ENCODE results near the gene RANBP17. TPM values are rescaled to one million over a fixed set of nuclear protein-coding genes. Genes with fewer than 3 reads are reported as not detected.

The RANBP17 gene
- total and polyA plus RNA-seq, 2 experiments from 2014 or later, result 43.8 to 53.1 TPM

DNA sequence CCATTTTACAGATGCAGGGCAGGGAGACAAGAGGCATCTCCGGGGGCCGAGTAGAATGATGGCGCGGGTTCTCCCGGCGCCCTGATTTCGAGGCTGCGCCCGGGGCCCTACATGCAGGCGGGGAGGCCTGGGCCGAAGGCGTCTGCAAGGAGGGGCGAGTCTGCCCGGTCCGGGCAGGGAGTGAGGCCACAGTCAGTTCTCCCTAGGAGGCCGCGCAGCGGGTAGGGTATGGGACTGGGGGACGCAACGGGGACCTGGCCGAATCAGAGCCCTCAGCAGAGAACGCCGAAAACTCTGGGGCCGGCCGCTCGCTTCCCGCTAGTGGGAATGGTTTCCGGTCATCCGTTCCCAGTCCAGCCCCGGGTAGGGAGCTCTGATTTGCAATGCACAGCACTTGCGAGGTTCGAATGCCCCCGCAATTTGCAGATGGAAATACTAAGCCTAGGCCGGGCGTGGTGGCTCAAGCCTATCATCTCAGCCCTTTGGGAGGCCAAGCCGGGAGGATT is 453.6 kb downstream of the RANBP17 start (continued):
- TF ChIP-seq, protein P1, sequence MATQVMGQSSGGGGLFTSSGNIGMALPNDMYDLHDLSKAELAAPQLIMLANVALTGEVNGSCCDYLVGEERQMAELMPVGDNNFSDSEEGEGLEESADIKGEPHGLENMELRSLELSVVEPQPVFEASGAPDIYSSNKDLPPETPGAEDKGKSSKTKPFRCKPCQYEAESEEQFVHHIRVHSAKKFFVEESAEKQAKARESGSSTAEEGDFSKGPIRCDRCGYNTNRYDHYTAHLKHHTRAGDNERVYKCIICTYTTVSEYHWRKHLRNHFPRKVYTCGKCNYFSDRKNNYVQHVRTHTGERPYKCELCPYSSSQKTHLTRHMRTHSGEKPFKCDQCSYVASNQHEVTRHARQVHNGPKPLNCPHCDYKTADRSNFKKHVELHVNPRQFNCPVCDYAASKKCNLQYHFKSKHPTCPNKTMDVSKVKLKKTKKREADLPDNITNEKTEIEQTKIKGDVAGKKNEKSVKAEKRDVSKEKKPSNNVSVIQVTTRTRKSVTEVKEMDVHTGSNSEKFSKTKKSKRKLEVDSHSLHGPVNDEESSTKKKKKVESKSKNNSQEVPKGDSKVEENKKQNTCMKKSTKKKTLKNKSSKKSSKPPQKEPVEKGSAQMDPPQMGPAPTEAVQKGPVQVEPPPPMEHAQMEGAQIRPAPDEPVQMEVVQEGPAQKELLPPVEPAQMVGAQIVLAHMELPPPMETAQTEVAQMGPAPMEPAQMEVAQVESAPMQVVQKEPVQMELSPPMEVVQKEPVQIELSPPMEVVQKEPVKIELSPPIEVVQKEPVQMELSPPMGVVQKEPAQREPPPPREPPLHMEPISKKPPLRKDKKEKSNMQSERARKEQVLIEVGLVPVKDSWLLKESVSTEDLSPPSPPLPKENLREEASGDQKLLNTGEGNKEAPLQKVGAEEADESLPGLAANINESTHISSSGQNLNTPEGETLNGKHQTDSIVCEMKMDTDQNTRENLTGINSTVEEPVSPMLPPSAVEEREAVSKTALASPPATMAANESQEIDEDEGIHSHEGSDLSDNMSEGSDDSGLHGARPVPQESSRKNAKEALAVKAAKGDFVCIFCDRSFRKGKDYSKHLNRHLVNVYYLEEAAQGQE (IDR thresholded peaks at IDR 0.05; ENCODE audit: unreplicated experiment), result no peak
- no peak for TF ChIP-seq NANOG (IDR thresholded peaks at IDR 0.05; ENCODE audit: borderline replicate concordance)
- no peak for TF ChIP-seq STAT1 (IDR thresholded peaks at IDR 0.05; ENCODE audit: unreplicated experiment)
- TF ChIP-seq, protein P2, sequence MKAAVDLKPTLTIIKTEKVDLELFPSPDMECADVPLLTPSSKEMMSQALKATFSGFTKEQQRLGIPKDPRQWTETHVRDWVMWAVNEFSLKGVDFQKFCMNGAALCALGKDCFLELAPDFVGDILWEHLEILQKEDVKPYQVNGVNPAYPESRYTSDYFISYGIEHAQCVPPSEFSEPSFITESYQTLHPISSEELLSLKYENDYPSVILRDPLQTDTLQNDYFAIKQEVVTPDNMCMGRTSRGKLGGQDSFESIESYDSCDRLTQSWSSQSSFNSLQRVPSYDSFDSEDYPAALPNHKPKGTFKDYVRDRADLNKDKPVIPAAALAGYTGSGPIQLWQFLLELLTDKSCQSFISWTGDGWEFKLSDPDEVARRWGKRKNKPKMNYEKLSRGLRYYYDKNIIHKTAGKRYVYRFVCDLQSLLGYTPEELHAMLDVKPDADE (IDR thresholded peaks at IDR 0.05), result no peak
- TF ChIP-seq ZNF331 (CRISPR knock-in tag; IDR thresholded peaks at IDR 0.05; ENCODE audit: low read depth), result no peak

DNA sequence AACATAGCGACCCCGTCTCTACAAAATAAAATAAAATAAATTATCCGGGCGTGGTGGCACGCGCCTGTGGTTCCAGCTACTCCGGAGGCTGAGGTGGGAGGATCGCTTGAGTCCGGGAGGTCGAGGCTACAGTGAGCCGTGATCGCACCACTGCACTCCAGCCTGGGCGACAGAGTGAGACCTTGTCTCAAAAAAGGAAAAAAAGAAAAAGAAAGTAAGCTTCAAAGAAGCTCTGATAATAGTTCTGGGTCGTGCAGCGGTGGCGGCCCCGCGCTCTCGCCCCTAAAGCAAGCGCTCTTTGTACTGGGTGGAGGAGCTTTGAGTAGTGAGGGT is 454.1 kb downstream of the RANBP17 start:
- Histone ChIP-seq H3K27ac (ENCODE audit: low read depth) (no peak overlapping the region), H3K79me2 (replicated peaks; ENCODE audit: insufficient read depth) (no peaks in the 10 kb centered on the region), H3F3A (replicated peaks; ENCODE audit: low read depth) (peaks cover 19% of the 10 kb centered on the region; the same call in 1 of the 2 replicates), H2AFZ (no peak overlapping the region; the same call in 1 of the 2 replicates), H3K4me3 (peak overlapping the region; percentile 39), H4K20me1 (replicated peaks; ENCODE audit: insufficient read depth) (peaks cover 14% of the 10 kb centered on the region), H3K4me2 (peak overlapping the region; percentile 66; the same call in 1 of the 2 replicates), H3K36me3 (ENCODE audit: insufficient read depth) (no peaks in the 10 kb centered on the region), H3K27me3 (ENCODE audit: insufficient read depth) (peaks cover 100% of the 10 kb centered on the region), H3K9me2 (ENCODE audit: insufficient read depth) (no peaks in the 10 kb centered on the region), H3K4me1 (ENCODE audit: insufficient read depth) (peaks cover 54% of the 10 kb centered on the region)
- Mint-ChIP-seq H3K9me3 (peaks cover 14% of the 10 kb centered on the region; the same call in 2 of the 3 replicates), H3K27ac (no peak overlapping the region), H3K36me3 (ENCODE audit: low read depth) (no peaks in the 10 kb centered on the region; the same call in 2 of the 3 replicates), H3K27me3 (ENCODE audit: insufficient read depth, low read depth, poor library complexity) (peaks cover 98% of the 10 kb centered on the region), H3K4me3 (peak overlapping the region; percentile 36; the same call in 2 of the 3 replicates), H3K4me1 (peaks cover 42% of the 10 kb centered on the region)
- no peak for ATAC-seq
- no peak for DNase-seq (ENCODE audit: low spot score)
- TF ChIP-seq EZH2 (IDR thresholded peaks at IDR 0.05; ENCODE audit: low read depth, unreplicated experiment) (peak; percentile 83), CREB1 (CRISPR knock-in tag; IDR thresholded peaks at IDR 0.05; ENCODE audit: low read depth) (no peak), STAT1 (IDR thresholded peaks at IDR 0.05; ENCODE audit: unreplicated experiment) (no peak), ZNF114 (CRISPR knock-in tag; IDR thresholded peaks at IDR 0.05) (no peak), POLR2AphosphoS5 (IDR thresholded peaks at IDR 0.05; ENCODE audit: low read depth) (no peak), JUNB (IDR thresholded peaks at IDR 0.05; ENCODE audit: unreplicated experiment) (no peak)
- TF ChIP-seq, protein P3, sequence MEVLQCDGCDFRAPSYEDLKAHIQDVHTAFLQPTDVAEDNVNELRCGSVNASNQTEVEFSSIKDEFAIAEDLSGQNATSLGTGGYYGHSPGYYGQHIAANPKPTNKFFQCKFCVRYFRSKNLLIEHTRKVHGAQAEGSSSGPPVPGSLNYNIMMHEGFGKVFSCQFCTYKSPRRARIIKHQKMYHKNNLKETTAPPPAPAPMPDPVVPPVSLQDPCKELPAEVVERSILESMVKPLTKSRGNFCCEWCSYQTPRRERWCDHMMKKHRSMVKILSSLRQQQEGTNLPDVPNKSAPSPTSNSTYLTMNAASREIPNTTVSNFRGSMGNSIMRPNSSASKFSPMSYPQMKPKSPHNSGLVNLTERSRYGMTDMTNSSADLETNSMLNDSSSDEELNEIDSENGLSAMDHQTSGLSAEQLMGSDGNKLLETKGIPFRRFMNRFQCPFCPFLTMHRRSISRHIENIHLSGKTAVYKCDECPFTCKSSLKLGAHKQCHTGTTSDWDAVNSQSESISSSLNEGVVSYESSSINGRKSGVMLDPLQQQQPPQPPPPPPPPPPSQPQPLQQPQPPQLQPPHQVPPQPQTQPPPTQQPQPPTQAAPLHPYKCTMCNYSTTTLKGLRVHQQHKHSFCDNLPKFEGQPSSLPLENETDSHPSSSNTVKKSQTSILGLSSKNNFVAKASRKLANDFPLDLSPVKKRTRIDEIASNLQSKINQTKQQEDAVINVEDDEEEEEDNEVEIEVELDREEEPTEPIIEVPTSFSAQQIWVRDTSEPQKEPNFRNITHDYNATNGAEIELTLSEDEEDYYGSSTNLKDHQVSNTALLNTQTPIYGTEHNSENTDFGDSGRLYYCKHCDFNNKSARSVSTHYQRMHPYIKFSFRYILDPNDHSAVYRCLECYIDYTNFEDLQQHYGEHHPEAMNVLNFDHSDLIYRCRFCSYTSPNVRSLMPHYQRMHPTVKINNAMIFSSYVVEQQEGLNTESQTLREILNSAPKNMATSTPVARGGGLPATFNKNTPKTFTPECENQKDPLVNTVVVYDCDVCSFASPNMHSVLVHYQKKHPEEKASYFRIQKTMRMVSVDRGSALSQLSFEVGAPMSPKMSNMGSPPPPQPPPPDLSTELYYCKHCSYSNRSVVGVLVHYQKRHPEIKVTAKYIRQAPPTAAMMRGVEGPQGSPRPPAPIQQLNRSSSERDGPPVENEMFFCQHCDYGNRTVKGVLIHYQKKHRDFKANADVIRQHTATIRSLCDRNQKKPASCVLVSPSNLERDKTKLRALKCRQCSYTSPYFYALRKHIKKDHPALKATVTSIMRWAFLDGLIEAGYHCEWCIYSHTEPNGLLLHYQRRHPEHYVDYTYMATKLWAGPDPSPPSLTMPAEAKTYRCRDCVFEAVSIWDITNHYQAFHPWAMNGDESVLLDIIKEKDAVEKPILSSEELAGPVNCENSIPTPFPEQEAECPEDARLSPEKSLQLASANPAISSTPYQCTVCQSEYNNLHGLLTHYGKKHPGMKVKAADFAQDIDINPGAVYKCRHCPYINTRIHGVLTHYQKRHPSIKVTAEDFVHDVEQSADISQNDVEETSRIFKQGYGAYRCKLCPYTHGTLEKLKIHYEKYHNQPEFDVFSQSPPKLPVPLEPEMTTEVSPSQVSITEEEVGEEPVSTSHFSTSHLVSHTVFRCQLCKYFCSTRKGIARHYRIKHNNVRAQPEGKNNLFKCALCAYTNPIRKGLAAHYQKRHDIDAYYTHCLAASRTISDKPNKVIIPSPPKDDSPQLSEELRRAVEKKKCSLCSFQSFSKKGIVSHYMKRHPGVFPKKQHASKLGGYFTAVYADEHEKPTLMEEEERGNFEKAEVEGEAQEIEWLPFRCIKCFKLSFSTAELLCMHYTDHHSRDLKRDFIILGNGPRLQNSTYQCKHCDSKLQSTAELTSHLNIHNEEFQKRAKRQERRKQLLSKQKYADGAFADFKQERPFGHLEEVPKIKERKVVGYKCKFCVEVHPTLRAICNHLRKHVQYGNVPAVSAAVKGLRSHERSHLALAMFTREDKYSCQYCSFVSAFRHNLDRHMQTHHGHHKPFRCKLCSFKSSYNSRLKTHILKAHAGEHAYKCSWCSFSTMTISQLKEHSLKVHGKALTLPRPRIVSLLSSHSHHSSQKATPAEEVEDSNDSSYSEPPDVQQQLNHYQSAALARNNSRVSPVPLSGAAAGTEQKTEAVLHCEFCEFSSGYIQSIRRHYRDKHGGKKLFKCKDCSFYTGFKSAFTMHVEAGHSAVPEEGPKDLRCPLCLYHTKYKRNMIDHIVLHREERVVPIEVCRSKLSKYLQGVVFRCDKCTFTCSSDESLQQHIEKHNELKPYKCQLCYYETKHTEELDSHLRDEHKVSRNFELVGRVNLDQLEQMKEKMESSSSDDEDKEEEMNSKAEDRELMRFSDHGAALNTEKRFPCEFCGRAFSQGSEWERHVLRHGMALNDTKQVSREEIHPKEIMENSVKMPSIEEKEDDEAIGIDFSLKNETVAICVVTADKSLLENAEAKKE (CRISPR knock-in tag; IDR thresholded peaks at IDR 0.05), result no peak
- TF ChIP-seq, protein P2 (IDR thresholded peaks at IDR 0.05), result no peak

Data from GM23338 (cell line).